Measurements from ENCODE around the gene ARHGAP35. TPM values are rescaled to one million over a fixed set of nuclear protein-coding genes. Genes with fewer than 3 reads are reported as not detected.

Gene ARHGAP35
- total RNA-seq, 2 donors from 2014 or later, result 22.7 to 30.0 TPM

GRCh38 chr19:46830864-46831263 lies 29.9 kb upstream of the ARHGAP35 start:
- H3K9me3 Mint-ChIP-seq, result no peaks in the 10 kb centered on the region
- ATAC-seq (replicated peaks in 1 of 2) (no peak), DNase-seq (no peak)
- no peak overlapping the region for H3K27ac Mint-ChIP-seq
- H3K4me3 Mint-ChIP-seq, result no peak overlapping the region
- peaks cover 9% of the 10 kb centered on the region for H3K4me1 Mint-ChIP-seq (ENCODE audit: low read depth)
- H3K27me3 Mint-ChIP-seq (ENCODE audit: low read depth), result no peaks in the 10 kb centered on the region
- peaks cover 0 to 2% of the 10 kb centered on the region in 2 donors for H3K36me3 Mint-ChIP-seq (ENCODE audit: insufficient read depth in 2 of 2)

GRCh38 chr19:46834121-46834520 lies 26.7 kb upstream of the ARHGAP35 start:
- Mint-ChIP-seq H3K9me3 (no peaks in the 10 kb centered on the region), H3K4me1 (ENCODE audit: low read depth) (peaks cover 3% of the 10 kb centered on the region), H3K4me3 (no peak overlapping the region), H3K27ac (no peak overlapping the region), H3K27me3 (ENCODE audit: low read depth) (no peaks in the 10 kb centered on the region), H3K36me3 (ENCODE audit: insufficient read depth in 2 of 2) (peaks cover 2 to 4% of the 10 kb centered on the region in 2 donors)
- no peak for ATAC-seq (replicated peaks in 1 of 2)
- no peak for DNase-seq

GRCh38 chr19:46834984-46835383 lies 25.8 kb upstream of the ARHGAP35 start:
- no peaks in the 10 kb centered on the region for H3K9me3 Mint-ChIP-seq
- peaks cover 2 to 4% of the 10 kb centered on the region in 2 donors for H3K36me3 Mint-ChIP-seq (ENCODE audit: insufficient read depth in 2 of 2)
- H3K27ac Mint-ChIP-seq, result no peak overlapping the region
- H3K4me1 Mint-ChIP-seq (ENCODE audit: low read depth), result no peaks in the 10 kb centered on the region
- no peak for DNase-seq
- H3K4me3 Mint-ChIP-seq, result no peak overlapping the region
- no peak for ATAC-seq (replicated peaks in 1 of 2)
- no peaks in the 10 kb centered on the region for H3K27me3 Mint-ChIP-seq (ENCODE audit: low read depth)

- DNase-seq, result no peak
- no peaks in the 10 kb centered on the region for H3K4me1 Mint-ChIP-seq (ENCODE audit: low read depth)
- H3K9me3 Mint-ChIP-seq, result no peaks in the 10 kb centered on the region
- peaks cover 2 to 4% of the 10 kb centered on the region in 2 donors for H3K36me3 Mint-ChIP-seq (ENCODE audit: insufficient read depth in 2 of 2)
- H3K27ac Mint-ChIP-seq, result no peak overlapping the region
- no peak for ATAC-seq (replicated peaks in 1 of 2)
- no peak overlapping the region for H3K4me3 Mint-ChIP-seq
- H3K27me3 Mint-ChIP-seq (ENCODE audit: low read depth), result no peaks in the 10 kb centered on the region
These were observed 22.6 kb upstream of the ARHGAP35 start for GRCh38 chr19:46838160-46838559.

- Mint-ChIP-seq H3K36me3 (ENCODE audit: insufficient read depth in 2 of 2) (peaks cover 4 to 7% of the 10 kb centered on the region in 2 donors), H3K27me3 (ENCODE audit: low read depth) (no peaks in the 10 kb centered on the region), H3K27ac (no peak overlapping the region), H3K4me3 (no peak overlapping the region), H3K9me3 (no peaks in the 10 kb centered on the region), H3K4me1 (ENCODE audit: low read depth) (no peaks in the 10 kb centered on the region)
- no peak for ATAC-seq (replicated peaks in 1 of 2)
- DNase-seq, result no peak
These were observed 20.9 kb upstream of the ARHGAP35 start for GRCh38 chr19:46839752-46840497.

- no peak overlapping the region for H3K27ac Mint-ChIP-seq
- DNase-seq, result peak; percentile 50 to 60
- no peaks in the 10 kb centered on the region for H3K4me1 Mint-ChIP-seq (ENCODE audit: low read depth)
- no peaks in the 10 kb centered on the region for H3K27me3 Mint-ChIP-seq (ENCODE audit: low read depth)
- H3K36me3 Mint-ChIP-seq (ENCODE audit: insufficient read depth in 2 of 2), result peaks cover 4 to 7% of the 10 kb centered on the region in 2 donors
- no peaks in the 10 kb centered on the region for H3K9me3 Mint-ChIP-seq
- H3K4me3 Mint-ChIP-seq, result no peak overlapping the region
- peak; percentile 70 to 81 for ATAC-seq (replicated peaks in 1 of 2)
These were observed 20.3 kb upstream of the ARHGAP35 start for GRCh38 chr19:46840498-46840942.

GRCh38 chr19:46841458-46842083 lies 19.2 kb upstream of the ARHGAP35 start:
- Mint-ChIP-seq H3K36me3 (ENCODE audit: insufficient read depth in 2 of 2) (peaks cover 2 to 7% of the 10 kb centered on the region in 2 donors), H3K27ac (no peak overlapping the region), H3K4me1 (ENCODE audit: low read depth) (no peaks in the 10 kb centered on the region), H3K27me3 (ENCODE audit: low read depth) (no peaks in the 10 kb centered on the region), H3K9me3 (no peaks in the 10 kb centered on the region), H3K4me3 (no peak overlapping the region)
- ATAC-seq (replicated peaks in 1 of 2) (no peak), DNase-seq (no peak)

- no peak overlapping the region for H3K4me3 Mint-ChIP-seq
- no peaks in the 10 kb centered on the region for H3K9me3 Mint-ChIP-seq
- no peak for DNase-seq
- peaks cover 5% of the 10 kb centered on the region for H3K4me1 Mint-ChIP-seq (ENCODE audit: low read depth)
- H3K27ac Mint-ChIP-seq, result no peak overlapping the region
- ATAC-seq (replicated peaks in 1 of 2), result no peak
- no peaks in the 10 kb centered on the region for H3K27me3 Mint-ChIP-seq (ENCODE audit: low read depth)
- H3K36me3 Mint-ChIP-seq (ENCODE audit: insufficient read depth in 2 of 2), result peaks cover 2 to 10% of the 10 kb centered on the region in 2 donors
These were observed 18.0 kb upstream of the ARHGAP35 start for GRCh38 chr19:46842791-46843190.

GRCh38 chr19:46844067-46844489 lies 16.7 kb upstream of the ARHGAP35 start:
- Mint-ChIP-seq H3K27me3 (ENCODE audit: low read depth) (no peaks in the 10 kb centered on the region), H3K9me3 (no peaks in the 10 kb centered on the region), H3K4me3 (no peak overlapping the region), H3K27ac (no peak overlapping the region), H3K4me1 (ENCODE audit: low read depth) (peaks cover 9% of the 10 kb centered on the region), H3K36me3 (ENCODE audit: insufficient read depth in 2 of 2) (peaks cover 2 to 7% of the 10 kb centered on the region in 2 donors)
- ATAC-seq (replicated peaks in 1 of 2) (no peak), DNase-seq (no peak)

GRCh38 chr19:46845959-46846459 lies 14.8 kb upstream of the ARHGAP35 start:
- no peak for DNase-seq
- Mint-ChIP-seq H3K4me1 (ENCODE audit: low read depth) (peaks cover 22% of the 10 kb centered on the region), H3K36me3 (ENCODE audit: insufficient read depth in 2 of 2) (peaks cover 2 to 7% of the 10 kb centered on the region in 2 donors), H3K27me3 (ENCODE audit: low read depth) (no peaks in the 10 kb centered on the region), H3K9me3 (no peaks in the 10 kb centered on the region), H3K4me3 (no peak overlapping the region), H3K27ac (no peak overlapping the region)
- ATAC-seq (replicated peaks in 1 of 2), result no peak

GRCh38 chr19:46847528-46847927 lies 13.3 kb upstream of the ARHGAP35 start:
- DNase-seq (no peak), ATAC-seq (replicated peaks in 1 of 2) (no peak)
- Mint-ChIP-seq H3K9me3 (no peaks in the 10 kb centered on the region), H3K27ac (no peak overlapping the region), H3K4me3 (no peak overlapping the region), H3K27me3 (ENCODE audit: low read depth) (no peaks in the 10 kb centered on the region), H3K4me1 (ENCODE audit: low read depth) (peaks cover 22% of the 10 kb centered on the region), H3K36me3 (ENCODE audit: insufficient read depth in 2 of 2) (peaks cover 2 to 7% of the 10 kb centered on the region in 2 donors)

GRCh38 chr19:46848389-46848788 lies 12.4 kb upstream of the ARHGAP35 start:
- H3K27ac Mint-ChIP-seq, result no peak overlapping the region
- DNase-seq, result no peak
- H3K27me3 Mint-ChIP-seq (ENCODE audit: low read depth), result no peaks in the 10 kb centered on the region
- no peak overlapping the region for H3K4me3 Mint-ChIP-seq
- ATAC-seq (replicated peaks in 1 of 2), result no peak
- peaks cover 22% of the 10 kb centered on the region for H3K4me1 Mint-ChIP-seq (ENCODE audit: low read depth)
- peaks cover 2 to 7% of the 10 kb centered on the region in 2 donors for H3K36me3 Mint-ChIP-seq (ENCODE audit: insufficient read depth in 2 of 2)
- H3K9me3 Mint-ChIP-seq, result no peaks in the 10 kb centered on the region

- no peaks in the 10 kb centered on the region for H3K27me3 Mint-ChIP-seq (ENCODE audit: low read depth)
- H3K36me3 Mint-ChIP-seq (ENCODE audit: insufficient read depth in 2 of 2), result peaks cover 0 to 3% of the 10 kb centered on the region in 2 donors
- H3K4me1 Mint-ChIP-seq (ENCODE audit: low read depth), result peaks cover 22% of the 10 kb centered on the region
- no peaks in the 10 kb centered on the region for H3K9me3 Mint-ChIP-seq
- no peak for DNase-seq
- H3K27ac Mint-ChIP-seq, result peak overlapping the region; percentile 41
- H3K4me3 Mint-ChIP-seq, result peak overlapping the region; percentile 85 to 92
- ATAC-seq (replicated peaks in 1 of 2), result no peak
These were observed 11.2 kb upstream of the ARHGAP35 start for GRCh38 chr19:46849610-46850009.

All from activated T-cell treated with anti-CD3 and anti-CD28 coated beads, Interleukin-2, amount 50 U/mL, for 72 hours (primary cell).